SK-N-SH treated with all-trans-retinoic acid at 6 μM for 48 hours (cell line): ENCODE measurements around the gene FRYL.

ENCODE experiments used
- ARNTL ChIP-seq: fragments of 450-650 bp; formaldehyde crosslinking; IDR thresholded peaks from 2 replicates; pipeline ENCODE4 v1.5.0; 2020; ENCODE audit warnings: low read depth, mild to moderate bottlenecking, moderate library complexity, borderline replicate concordance
- ISL1 ChIP-seq: fragments of 250-450 bp; sonication (Bioruptor Pico); IDR thresholded peaks from 2 replicates; pipeline ENCODE4 v2.1.2; 2022; ENCODE audit warnings: mild to moderate bottlenecking, moderate library complexity
- OSR1 ChIP-seq: fragments of 250-450 bp; sonication (Bioruptor Pico); IDR thresholded peaks from 2 replicates; pipeline ENCODE4 v1.8.0; 2022; ENCODE audit warnings: moderate library complexity, mild to moderate bottlenecking, inconsistent platforms
- PPARA ChIP-seq: fragments of 250-450 bp; sonication (Bioruptor Pico); IDR thresholded peaks from 2 replicates; pipeline ENCODE4 v1.5.0; 2020; ENCODE audit warnings: mild to moderate bottlenecking, borderline replicate concordance
- RARB ChIP-seq: fragments of 250-450 bp; sonication (Bioruptor Pico); IDR thresholded peaks from 2 replicates; pipeline ENCODE4 v1.8.0; 2021; ENCODE audit warnings: mild to moderate bottlenecking, moderate library complexity
- TCF4 ChIP-seq: fragments of 250-450 bp; sonication (Bioruptor Pico); IDR thresholded peaks from 2 replicates; pipeline ENCODE4 v1.8.0; 2021; ENCODE audit warnings: mild to moderate bottlenecking, moderate library complexity, borderline replicate concordance
- ZFP3 ChIP-seq: fragments of 250-450 bp; sonication (Bioruptor Pico); IDR thresholded peaks from 2 replicates; pipeline ENCODE4 v1.5.0; 2020; ENCODE audit warnings: mild to moderate bottlenecking, moderate library complexity
- ZFP30 ChIP-seq: fragments of 450-650 bp; formaldehyde crosslinking; IDR thresholded peaks from 2 replicates; pipeline ENCODE4 v1.5.0; 2022; ENCODE audit warnings: mild to moderate bottlenecking, moderate library complexity
- ZNF70 ChIP-seq: fragments of 450-650 bp; formaldehyde crosslinking; IDR thresholded peaks from 2 replicates; pipeline ENCODE4 v1.5.0; 2020; ENCODE audit warnings: mild to moderate bottlenecking, moderate library complexity
- ZNF8 ChIP-seq: fragments of 450-650 bp; formaldehyde crosslinking; IDR thresholded peaks from 2 replicates; pipeline ENCODE4 v1.5.0; 2020; ENCODE audit warnings: mild to moderate bottlenecking, moderate library complexity
- TF ChIP-seq, protein P1 (sequence below): fragments of 250-450 bp; sonication (Bioruptor Pico); IDR thresholded peaks from 2 replicates; pipeline ENCODE4 v1.5.1; 2020; ENCODE audit warnings: low read depth, mild to moderate bottlenecking, moderate library complexity
- TF ChIP-seq, protein P2 (sequence below): fragments of 250-450 bp; sonication (Bioruptor Pico); IDR thresholded peaks from 2 replicates; pipeline ENCODE4 v1.8.0; 2021; ENCODE audit warnings: low read depth, mild to moderate bottlenecking, moderate library complexity, borderline replicate concordance
- TF ChIP-seq, protein P3 (sequence below): fragments of 250-450 bp; sonication (Bioruptor Pico); IDR thresholded peaks from 2 replicates; pipeline ENCODE4 v1.8.0; 2020; ENCODE audit warnings: mild to moderate bottlenecking, moderate library complexity, borderline replicate concordance
- TF ChIP-seq, protein P4 (sequence below): fragments of 250-450 bp; sonication (Bioruptor Pico); IDR thresholded peaks from 2 replicates; pipeline ENCODE4 v1.5.0; 2020; ENCODE audit warnings: mild to moderate bottlenecking, moderate library complexity

DNA sequence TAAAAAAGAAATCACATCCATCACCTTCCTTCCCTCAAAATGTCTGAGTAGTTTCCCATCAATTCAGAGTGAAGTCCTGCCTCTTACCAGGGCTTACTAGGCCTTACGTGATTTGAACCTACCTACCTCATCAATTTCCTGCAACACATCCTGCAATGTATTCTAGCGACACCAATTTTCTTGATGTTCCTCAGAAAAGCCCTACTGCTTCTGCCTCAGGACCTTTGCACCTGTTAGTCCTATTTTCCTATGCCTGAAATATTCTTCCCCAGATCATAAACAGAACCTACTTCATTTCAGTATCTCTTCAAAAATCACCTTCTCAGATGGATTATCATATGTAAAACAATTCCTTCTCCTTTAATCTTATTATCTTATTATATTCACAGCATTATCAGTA is 237.2 kb downstream of the FRYL start:
- TF ChIP-seq, protein P1, sequence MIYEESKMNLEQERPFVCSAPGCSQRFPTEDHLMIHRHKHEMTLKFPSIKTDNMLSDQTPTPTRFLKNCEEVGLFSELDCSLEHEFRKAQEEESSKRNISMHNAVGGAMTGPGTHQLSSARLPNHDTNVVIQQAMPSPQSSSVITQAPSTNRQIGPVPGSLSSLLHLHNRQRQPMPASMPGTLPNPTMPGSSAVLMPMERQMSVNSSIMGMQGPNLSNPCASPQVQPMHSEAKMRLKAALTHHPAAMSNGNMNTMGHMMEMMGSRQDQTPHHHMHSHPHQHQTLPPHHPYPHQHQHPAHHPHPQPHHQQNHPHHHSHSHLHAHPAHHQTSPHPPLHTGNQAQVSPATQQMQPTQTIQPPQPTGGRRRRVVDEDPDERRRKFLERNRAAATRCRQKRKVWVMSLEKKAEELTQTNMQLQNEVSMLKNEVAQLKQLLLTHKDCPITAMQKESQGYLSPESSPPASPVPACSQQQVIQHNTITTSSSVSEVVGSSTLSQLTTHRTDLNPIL (CRISPR knock-in tag): no peak
- TF ChIP-seq, protein P2, sequence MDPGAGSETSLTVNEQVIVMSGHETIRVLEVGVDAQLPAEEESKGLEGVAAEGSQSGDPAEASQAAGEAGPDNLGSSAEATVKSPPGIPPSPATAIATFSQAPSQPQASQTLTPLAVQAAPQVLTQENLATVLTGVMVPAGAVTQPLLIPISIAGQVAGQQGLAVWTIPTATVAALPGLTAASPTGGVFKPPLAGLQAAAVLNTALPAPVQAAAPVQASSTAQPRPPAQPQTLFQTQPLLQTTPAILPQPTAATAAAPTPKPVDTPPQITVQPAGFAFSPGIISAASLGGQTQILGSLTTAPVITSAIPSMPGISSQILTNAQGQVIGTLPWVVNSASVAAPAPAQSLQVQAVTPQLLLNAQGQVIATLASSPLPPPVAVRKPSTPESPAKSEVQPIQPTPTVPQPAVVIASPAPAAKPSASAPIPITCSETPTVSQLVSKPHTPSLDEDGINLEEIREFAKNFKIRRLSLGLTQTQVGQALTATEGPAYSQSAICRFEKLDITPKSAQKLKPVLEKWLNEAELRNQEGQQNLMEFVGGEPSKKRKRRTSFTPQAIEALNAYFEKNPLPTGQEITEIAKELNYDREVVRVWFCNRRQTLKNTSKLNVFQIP (CRISPR knock-in tag): no peak
- TF ChIP-seq, protein P3, sequence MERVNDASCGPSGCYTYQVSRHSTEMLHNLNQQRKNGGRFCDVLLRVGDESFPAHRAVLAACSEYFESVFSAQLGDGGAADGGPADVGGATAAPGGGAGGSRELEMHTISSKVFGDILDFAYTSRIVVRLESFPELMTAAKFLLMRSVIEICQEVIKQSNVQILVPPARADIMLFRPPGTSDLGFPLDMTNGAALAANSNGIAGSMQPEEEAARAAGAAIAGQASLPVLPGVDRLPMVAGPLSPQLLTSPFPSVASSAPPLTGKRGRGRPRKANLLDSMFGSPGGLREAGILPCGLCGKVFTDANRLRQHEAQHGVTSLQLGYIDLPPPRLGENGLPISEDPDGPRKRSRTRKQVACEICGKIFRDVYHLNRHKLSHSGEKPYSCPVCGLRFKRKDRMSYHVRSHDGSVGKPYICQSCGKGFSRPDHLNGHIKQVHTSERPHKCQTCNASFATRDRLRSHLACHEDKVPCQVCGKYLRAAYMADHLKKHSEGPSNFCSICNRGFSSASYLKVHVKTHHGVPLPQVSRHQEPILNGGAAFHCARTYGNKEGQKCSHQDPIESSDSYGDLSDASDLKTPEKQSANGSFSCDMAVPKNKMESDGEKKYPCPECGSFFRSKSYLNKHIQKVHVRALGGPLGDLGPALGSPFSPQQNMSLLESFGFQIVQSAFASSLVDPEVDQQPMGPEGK (CRISPR knock-in tag): no peak
- TF ChIP-seq ZFP30 (CRISPR knock-in tag) (no peak), ZNF8 (CRISPR knock-in tag) (no peak), RARB (CRISPR knock-in tag) (no peak), TCF4 (CRISPR knock-in tag) (no peak), ZFP3 (CRISPR knock-in tag) (no peak), OSR1 (CRISPR knock-in tag) (no peak), ARNTL (CRISPR knock-in tag) (no peak), ISL1 (CRISPR knock-in tag) (no peak), ZNF70 (CRISPR knock-in tag) (no peak), PPARA (CRISPR knock-in tag) (no peak)
- TF ChIP-seq, protein P4, sequence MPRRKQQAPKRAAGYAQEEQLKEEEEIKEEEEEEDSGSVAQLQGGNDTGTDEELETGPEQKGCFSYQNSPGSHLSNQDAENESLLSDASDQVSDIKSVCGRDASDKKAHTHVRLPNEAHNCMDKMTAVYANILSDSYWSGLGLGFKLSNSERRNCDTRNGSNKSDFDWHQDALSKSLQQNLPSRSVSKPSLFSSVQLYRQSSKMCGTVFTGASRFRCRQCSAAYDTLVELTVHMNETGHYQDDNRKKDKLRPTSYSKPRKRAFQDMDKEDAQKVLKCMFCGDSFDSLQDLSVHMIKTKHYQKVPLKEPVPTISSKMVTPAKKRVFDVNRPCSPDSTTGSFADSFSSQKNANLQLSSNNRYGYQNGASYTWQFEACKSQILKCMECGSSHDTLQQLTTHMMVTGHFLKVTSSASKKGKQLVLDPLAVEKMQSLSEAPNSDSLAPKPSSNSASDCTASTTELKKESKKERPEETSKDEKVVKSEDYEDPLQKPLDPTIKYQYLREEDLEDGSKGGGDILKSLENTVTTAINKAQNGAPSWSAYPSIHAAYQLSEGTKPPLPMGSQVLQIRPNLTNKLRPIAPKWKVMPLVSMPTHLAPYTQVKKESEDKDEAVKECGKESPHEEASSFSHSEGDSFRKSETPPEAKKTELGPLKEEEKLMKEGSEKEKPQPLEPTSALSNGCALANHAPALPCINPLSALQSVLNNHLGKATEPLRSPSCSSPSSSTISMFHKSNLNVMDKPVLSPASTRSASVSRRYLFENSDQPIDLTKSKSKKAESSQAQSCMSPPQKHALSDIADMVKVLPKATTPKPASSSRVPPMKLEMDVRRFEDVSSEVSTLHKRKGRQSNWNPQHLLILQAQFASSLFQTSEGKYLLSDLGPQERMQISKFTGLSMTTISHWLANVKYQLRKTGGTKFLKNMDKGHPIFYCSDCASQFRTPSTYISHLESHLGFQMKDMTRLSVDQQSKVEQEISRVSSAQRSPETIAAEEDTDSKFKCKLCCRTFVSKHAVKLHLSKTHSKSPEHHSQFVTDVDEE (CRISPR knock-in tag): no peak
